GM12878 (cell line): Measurements from ENCODE around the gene ECSIT. TPM values are rescaled to one million over a fixed set of nuclear protein-coding genes. Genes with fewer than 3 reads are reported as not detected.

Experiments
- BHLHE40 ChIP-seq, 2 experiments: fragments of 450-650 bp in 1 of 2; IDR thresholded peaks; 2 replicates each; pipeline ENCODE4 v1.6.1; 2011 to 2017; ENCODE audit warnings: low read depth in 2 of 2, borderline replicate concordance in 1 of 2, improper control_type of control experiment in 1 of 2, low read length in 1 of 2, mild to moderate bottlenecking in 1 of 2
- ELK1 ChIP-seq: IDR thresholded peaks from 2 replicates; pipeline ENCODE4 v1.6.1; 2012; ENCODE audit warnings: low read depth, low read length, improper control_type of control experiment
- EP300 ChIP-seq, 2 experiments: fragments of 150-350 bp in 1 of 2; IDR thresholded peaks; 2 replicates each; pipeline ENCODE4 v1.6.1; 2011 to 2012; ENCODE audit warnings: low read depth in 2 of 2, low read length in 2 of 2, borderline replicate concordance in 1 of 2, improper control_type of control experiment in 1 of 2, inconsistent platforms in 1 of 2; ENCODE audit not compliant: control insufficient read depth in 1 of 2
- FOS ChIP-seq: IDR thresholded peaks from 3 replicates; pipeline ENCODE4 v1.6.1; 2011; ENCODE audit warnings: borderline replicate concordance; ENCODE audit not compliant: insufficient read length; ENCODE audit errors: extremely low read depth
- GABPA ChIP-seq: IDR thresholded peaks from 2 replicates; pipeline ENCODE4 v1.6.1; 2014; ENCODE audit warnings: antibody characterized with exemption, low read depth, mild to moderate bottlenecking, inconsistent platforms
- HDAC6 ChIP-seq: fragments of 200-600 bp; sonication (generic); IDR thresholded peaks from one replicate; pipeline ENCODE4 v1.8.0; 2017; ENCODE audit warnings: antibody characterized with exemption; ENCODE audit not compliant: unreplicated experiment
- IKZF1 ChIP-seq: fragments of 450-650 bp; conservative IDR thresholded peaks from 2 replicates; pipeline ENCODE4 v1.6.1; 2017; ENCODE audit warnings: antibody characterized with exemption, mild to moderate bottlenecking
- JUNB ChIP-seq: IDR thresholded peaks from 2 replicates; pipeline ENCODE4 v1.6.1; 2016; ENCODE audit warnings: antibody characterized with exemption, mild to moderate bottlenecking
- KDM1A ChIP-seq: fragments of 200-600 bp; sonication (generic); IDR thresholded peaks from 2 replicates; pipeline ENCODE4 v1.6.1; 2016; ENCODE audit warnings: borderline replicate concordance
- MEF2A ChIP-seq: IDR thresholded peaks from 2 replicates; pipeline ENCODE4 v1.6.1; 2011; ENCODE audit warnings: low read depth, mild to moderate bottlenecking, low read length, moderate library complexity; ENCODE audit not compliant: insufficient read depth
- MEF2B ChIP-seq: fragments of 450-650 bp; IDR thresholded peaks from 2 replicates; pipeline ENCODE4 v1.6.1; 2018; ENCODE audit warnings: mild to moderate bottlenecking, moderate library complexity; ENCODE audit not compliant: partially characterized antibody, poor library complexity, severe bottlenecking
- MTA2 ChIP-seq: fragments of 450-650 bp; IDR thresholded peaks from 2 replicates; pipeline ENCODE4 v1.6.1; 2016; ENCODE audit warnings: low read depth, mild to moderate bottlenecking, moderate library complexity
- MYB ChIP-seq: fragments of 150-350 bp; IDR thresholded peaks from 2 replicates; pipeline ENCODE4 v1.6.1; 2014; ENCODE audit warnings: mild to moderate bottlenecking, low read depth, low read length, borderline replicate concordance
- MYC ChIP-seq: IDR thresholded peaks from 2 replicates; pipeline ENCODE4 v1.6.1; 2011; ENCODE audit warnings: mild to moderate bottlenecking, low read length, moderate library complexity, inconsistent platforms; ENCODE audit not compliant: insufficient read depth, insufficient replicate concordance, insufficient read length, severe bottlenecking
- NFIC ChIP-seq: IDR thresholded peaks from 2 replicates; pipeline ENCODE4 v1.6.1; 2012; ENCODE audit warnings: low read depth, mild to moderate bottlenecking, inconsistent platforms, low read length, moderate library complexity
- NFYB ChIP-seq: IDR thresholded peaks from 2 replicates; pipeline ENCODE4 v1.6.1; 2011; ENCODE audit warnings: low read depth, mild to moderate bottlenecking, low read length, improper control_type of control experiment, moderate library complexity; ENCODE audit not compliant: insufficient read depth
- NR2C1 ChIP-seq: fragments of 450-650 bp; IDR thresholded peaks from 2 replicates; pipeline ENCODE4 v1.6.1; 2017; ENCODE audit warnings: antibody characterized with exemption, mild to moderate bottlenecking, moderate library complexity
- NR2C2 ChIP-seq: IDR thresholded peaks from 2 replicates; pipeline ENCODE4 v1.6.1; 2011; ENCODE audit warnings: borderline replicate concordance, low read depth; ENCODE audit not compliant: control insufficient read depth, insufficient read length
- PBX3 ChIP-seq: IDR thresholded peaks from 2 replicates; pipeline ENCODE4 v1.6.1; 2011; ENCODE audit warnings: mild to moderate bottlenecking, low read depth, low read length, moderate library complexity; ENCODE audit not compliant: insufficient replicate concordance
- RBBP5 ChIP-seq: fragments of 200-600 bp; sonication (generic); conservative IDR thresholded peaks from 2 replicates; pipeline ENCODE4 v1.6.1; 2016
- RFX5 ChIP-seq: IDR thresholded peaks from 2 replicates; pipeline ENCODE4 v1.6.1; 2011; ENCODE audit warnings: low read depth, low read length, improper control_type of control experiment
- SMC3 ChIP-seq: IDR thresholded peaks from 2 replicates; pipeline ENCODE4 v1.6.1; 2011; ENCODE audit warnings: low read length, improper control_type of control experiment, borderline replicate concordance
- SPI1 ChIP-seq: IDR thresholded peaks from 2 replicates; pipeline ENCODE4 v1.6.1; 2011; ENCODE audit warnings: low read depth, mild to moderate bottlenecking, low read length, moderate library complexity, borderline replicate concordance; ENCODE audit not compliant: insufficient read depth
- STAT3 ChIP-seq: IDR thresholded peaks from 2 replicates; pipeline ENCODE4 v1.6.1; 2011; ENCODE audit warnings: low read depth, low read length, improper control_type of control experiment
- TCF12 ChIP-seq: IDR thresholded peaks from 2 replicates; pipeline ENCODE4 v1.6.1; 2011; ENCODE audit warnings: low read depth, mild to moderate bottlenecking, low read length
- TCF3 ChIP-seq: IDR thresholded peaks from 2 replicates; pipeline ENCODE4 v1.6.1; 2012; ENCODE audit warnings: low read depth, mild to moderate bottlenecking, low read length, borderline replicate concordance; ENCODE audit not compliant: insufficient read depth
- ZNF384 ChIP-seq: IDR thresholded peaks from 2 replicates; pipeline ENCODE4 v1.6.1; 2012; ENCODE audit warnings: low read depth, mild to moderate bottlenecking, low read length, improper control_type of control experiment, borderline replicate concordance
- ZSCAN29 ChIP-seq: fragments of 450-650 bp; IDR thresholded peaks from 2 replicates; pipeline ENCODE4 v1.6.1; 2017; ENCODE audit warnings: mild to moderate bottlenecking, moderate library complexity
- polyA plus RNA-seq, 11 experiments: library from polyadenylated mRNA; depleted of rRNA in 4 of 11; unstranded in 6 of 11; stranded (reverse) in 5 of 11; fragments of >200 nt; fragmentation: Nextera tagmentation in 4 of 11; fragmentation: Illumina TruSeq in 1 of 11; extraction: Ambion mirVana in 4 of 11; extraction: Trizol in 1 of 11; gene quantifications; 1 replicate in 1 of 11; 2 replicates in 10 of 11; pipeline versions ENCODE4 v1.2.1 to v1.2.3, GENCODE V29; 2011 to 2016; ENCODE audit warnings: inconsistent platforms in 2 of 11, missing spikeins in 2 of 11, low read depth in 1 of 11
- total RNA-seq, 4 experiments: library from RNA; depleted of rRNA in 3 of 4; stranded (reverse); fragments of >200 nt in 3 of 4; fragmentation: Illumina TruSeq in 1 of 4; extraction: Trizol in 1 of 4; gene quantifications; 2 replicates each; pipeline versions ENCODE4 v1.2.1 to v1.2.3, GENCODE V29; 2013 to 2021

ECSIT gene
- total and polyA plus RNA-seq, 10 of the 15 experiments (the other 5 are each of a cell fraction or from before 2014, with no cell fraction given) = 1.0 to 59.6 (median 41.3) TPM

GRCh38 chr19:11482384-11483050 lies 46.4 kb downstream of the ECSIT start (continued):
- no peak for TF ChIP-seq HDAC6
- TF ChIP-seq TCF3 = no peak; the same call in 1 of the 2 replicates
- no peak for TF ChIP-seq RFX5
- TF ChIP-seq NFYB = no peak
- no peak for TF ChIP-seq TCF12
- TF ChIP-seq FOS = no peak
- no peak for TF ChIP-seq PBX3
- peak; percentile 72 for TF ChIP-seq IKZF1
- no peak for TF ChIP-seq NR2C1
- no peak for TF ChIP-seq STAT3
- TF ChIP-seq NR2C2 = no peak
- peak; percentile 86 for TF ChIP-seq MYC
- TF ChIP-seq SPI1 = no peak
- TF ChIP-seq NFIC = no peak
- no peak for TF ChIP-seq KDM1A
- TF ChIP-seq MTA2 = no peak
- peak; percentile 7 to 35; a peak in 1 of 4 replicates for TF ChIP-seq EP300 (IDR thresholded peaks at IDR 0.05; ENCODE audit: borderline replicate concordance in 1 of 2, control insufficient read depth in 1 of 2, low read depth in 2 of 2, low read length in 2 of 2)
- peak; percentile 100 for TF ChIP-seq BHLHE40 (IDR thresholded peaks at IDR 0.05; ENCODE audit: borderline replicate concordance in 1 of 2, low read depth in 2 of 2, low read length in 1 of 2)
- no peak for TF ChIP-seq ZNF384
- no peak for TF ChIP-seq JUNB
- TF ChIP-seq MYB = no peak
- peak; percentile 78 for TF ChIP-seq MEF2B
- no peak for TF ChIP-seq ZSCAN29
- TF ChIP-seq MEF2A = no peak
- TF ChIP-seq ELK1 = peak; percentile 59; the same call in 1 of the 2 replicates
- no peak for TF ChIP-seq RBBP5
- peak; percentile 81 for TF ChIP-seq SMC3
- TF ChIP-seq GABPA = no peak
